HepG2 (cell line): ENCODE results near the gene BCL7A.

Experiments used
- BCLAF1 ChIP-seq: fragments of 450-650 bp; IDR thresholded peaks from 2 replicates; pipeline ENCODE4 v1.6.1; 2017; ENCODE audit warnings: mild to moderate bottlenecking
- EZH2 ChIP-seq: conservative IDR thresholded peaks from 2 replicates; pipeline ENCODE4 v1.6.1; 2012; ENCODE audit warnings: mild to moderate bottlenecking, low read depth, low read length, moderate library complexity
- GLI4 ChIP-seq: sonication (generic); formaldehyde crosslinking; IDR thresholded peaks from 2 replicates; pipeline ENCODE4 v1.5.1; 2020; ENCODE audit warnings: missing genetic modification reagents, mild to moderate bottlenecking, moderate library complexity, borderline replicate concordance
- HNRNPUL1 ChIP-seq: fragments of 200-400 bp; formaldehyde crosslinking; IDR thresholded peaks from 2 replicates; pipeline ENCODE4 v1.6.1; 2017; ENCODE audit warnings: low read depth, mild to moderate bottlenecking, low read length, moderate library complexity
- RAD21 ChIP-seq: fragments of 450-650 bp; formaldehyde crosslinking; IDR thresholded peaks from 2 replicates; pipeline ENCODE4 v1.5.0; 2020; ENCODE audit warnings: mild to moderate bottlenecking
- SUZ12 ChIP-seq: fragments of 150-350 bp; IDR thresholded peaks from 2 replicates; pipeline ENCODE4 v1.6.1; 2014; ENCODE audit warnings: low read depth, low read length
- UBTF ChIP-seq: sonication (generic); formaldehyde crosslinking; IDR thresholded peaks from 2 replicates; pipeline ENCODE4 v1.4.0; 2020; ENCODE audit warnings: mild to moderate bottlenecking, missing genetic modification reagents
- ZBTB1 ChIP-seq: sonication (generic); formaldehyde crosslinking; IDR thresholded peaks from 2 replicates; pipeline ENCODE4 v1.4.0; 2020; ENCODE audit warnings: missing genetic modification reagents, borderline replicate concordance
- ZNF263 ChIP-seq: sonication (generic); formaldehyde crosslinking; IDR thresholded peaks from 2 replicates; pipeline ENCODE4 v1.4.0; 2020; ENCODE audit warnings: missing genetic modification reagents
- ZNF484 ChIP-seq: sonication (generic); formaldehyde crosslinking; IDR thresholded peaks from 2 replicates; pipeline ENCODE4 v1.5.1; 2020; ENCODE audit warnings: mild to moderate bottlenecking, low read depth, missing genetic modification reagents, borderline replicate concordance
- ZNF580 ChIP-seq: IDR thresholded peaks from 2 replicates; pipeline ENCODE4 v1.6.1; 2016; ENCODE audit warnings: low read depth, borderline replicate concordance
- ZNF709 ChIP-seq: sonication (generic); formaldehyde crosslinking; IDR thresholded peaks from 2 replicates; pipeline ENCODE4 v1.5.0; 2020; ENCODE audit warnings: mild to moderate bottlenecking, missing genetic modification reagents

- TF ChIP-seq SUZ12 (no peak), ZBTB1 (CRISPR knock-in tag) (no peak), ZNF580 (no peak), RAD21 (no peak), HNRNPUL1 (no peak), EZH2 (no peak), ZNF484 (no peak), BCLAF1 (no peak), ZNF263 (CRISPR knock-in tag) (no peak), UBTF (CRISPR knock-in tag) (no peak), ZNF709 (CRISPR knock-in tag) (no peak), GLI4 (CRISPR knock-in tag) (no peak)
These were observed 14.5 kb downstream of the BCL7A start for GRCh38 chr12:122036153-122036552.
